ENCODE data around the gene MAGEA8. TPM values are rescaled to one million over a fixed set of nuclear protein-coding genes. Genes with fewer than 3 reads are reported as not detected.

Gene MAGEA8
- total RNA-seq, 4 donors from 2014 or later: not detected

- Histone ChIP-seq H3K4me3 (no peak overlapping the region), H3K36me3 (no peaks in the 10 kb centered on the region), H3K27ac (no peak overlapping the region), H3K4me1 (no peaks in the 10 kb centered on the region), H3K27me3 (no peaks in the 10 kb centered on the region), H3K9me3 (no peaks in the 10 kb centered on the region)
- no peak for TF ChIP-seq POLR2A (IDR thresholded peaks at IDR 0.05)
- TF ChIP-seq, protein P1, sequence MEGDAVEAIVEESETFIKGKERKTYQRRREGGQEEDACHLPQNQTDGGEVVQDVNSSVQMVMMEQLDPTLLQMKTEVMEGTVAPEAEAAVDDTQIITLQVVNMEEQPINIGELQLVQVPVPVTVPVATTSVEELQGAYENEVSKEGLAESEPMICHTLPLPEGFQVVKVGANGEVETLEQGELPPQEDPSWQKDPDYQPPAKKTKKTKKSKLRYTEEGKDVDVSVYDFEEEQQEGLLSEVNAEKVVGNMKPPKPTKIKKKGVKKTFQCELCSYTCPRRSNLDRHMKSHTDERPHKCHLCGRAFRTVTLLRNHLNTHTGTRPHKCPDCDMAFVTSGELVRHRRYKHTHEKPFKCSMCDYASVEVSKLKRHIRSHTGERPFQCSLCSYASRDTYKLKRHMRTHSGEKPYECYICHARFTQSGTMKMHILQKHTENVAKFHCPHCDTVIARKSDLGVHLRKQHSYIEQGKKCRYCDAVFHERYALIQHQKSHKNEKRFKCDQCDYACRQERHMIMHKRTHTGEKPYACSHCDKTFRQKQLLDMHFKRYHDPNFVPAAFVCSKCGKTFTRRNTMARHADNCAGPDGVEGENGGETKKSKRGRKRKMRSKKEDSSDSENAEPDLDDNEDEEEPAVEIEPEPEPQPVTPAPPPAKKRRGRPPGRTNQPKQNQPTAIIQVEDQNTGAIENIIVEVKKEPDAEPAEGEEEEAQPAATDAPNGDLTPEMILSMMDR (IDR thresholded peaks at IDR 0.05): no peak
- intact Hi-C loops (cut with DNase I; ENCODE audit: low total_unique reads): no loop called here
- no peak for DNase-seq
These were observed 39.1 kb upstream of the MAGEA8 start for GRCh38 chrX:149841929-149842328.

- intact Hi-C loops (cut with DNase I; ENCODE audit: low total_unique reads): no loop called here
- no peak overlapping the region for H3K27ac ChIP-seq
- H3K4me1 ChIP-seq: no peaks in the 10 kb centered on the region
- TF ChIP-seq POLR2A (IDR thresholded peaks at IDR 0.05): no peak
- TF ChIP-seq, protein P1 (IDR thresholded peaks at IDR 0.05): no peak
- no peaks in the 10 kb centered on the region for H3K36me3 ChIP-seq
- H3K27me3 ChIP-seq: no peaks in the 10 kb centered on the region
- no peaks in the 10 kb centered on the region for H3K9me3 ChIP-seq
- no peak for DNase-seq
- H3K4me3 ChIP-seq: no peak overlapping the region
These were observed 35.6 kb upstream of the MAGEA8 start for GRCh38 chrX:149845385-149845784.

DNA sequence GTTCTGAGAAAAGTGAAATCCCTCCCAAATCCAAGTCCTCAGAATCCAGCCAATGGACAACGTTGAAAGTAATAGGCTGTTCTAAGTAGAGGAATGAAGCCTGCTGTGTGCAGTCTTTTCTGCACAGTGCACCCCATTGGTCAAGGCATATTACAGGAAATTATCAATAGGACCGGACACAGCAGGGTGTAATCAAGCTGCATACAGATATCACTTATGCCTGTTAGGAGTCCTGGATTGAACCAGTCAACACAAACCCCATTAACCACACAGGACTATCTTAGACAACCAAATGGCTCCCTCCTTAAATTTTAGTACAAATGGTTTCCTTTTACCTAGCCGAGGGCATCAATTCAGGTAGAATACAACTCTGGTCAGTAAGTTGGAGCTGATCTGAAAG, 34.2 kb upstream of the MAGEA8 start:
- TF ChIP-seq, protein P1 (IDR thresholded peaks at IDR 0.05): no peak
- no peak for TF ChIP-seq POLR2A (IDR thresholded peaks at IDR 0.05)
- intact Hi-C loops (cut with DNase I; ENCODE audit: low total_unique reads): no loop called here
- Histone ChIP-seq H3K4me1 (no peaks in the 10 kb centered on the region), H3K27ac (no peak overlapping the region), H3K4me3 (no peak overlapping the region), H3K36me3 (no peaks in the 10 kb centered on the region), H3K27me3 (no peaks in the 10 kb centered on the region), H3K9me3 (no peaks in the 10 kb centered on the region)
- no peak for DNase-seq

GRCh38 chrX:149848855-149849254, 32.1 kb upstream of the MAGEA8 start:
- H3K27ac ChIP-seq: no peak overlapping the region
- no peak for DNase-seq
- H3K4me1 ChIP-seq: no peaks in the 10 kb centered on the region
- intact Hi-C loops (cut with DNase I; ENCODE audit: low total_unique reads): no loop called here
- no peaks in the 10 kb centered on the region for H3K36me3 ChIP-seq
- H3K27me3 ChIP-seq: no peaks in the 10 kb centered on the region
- H3K9me3 ChIP-seq: no peaks in the 10 kb centered on the region
- no peak overlapping the region for H3K4me3 ChIP-seq
- TF ChIP-seq POLR2A (IDR thresholded peaks at IDR 0.05): no peak
- TF ChIP-seq, protein P1 (IDR thresholded peaks at IDR 0.05): no peak

- no peaks in the 10 kb centered on the region for H3K4me1 ChIP-seq
- no peaks in the 10 kb centered on the region for H3K36me3 ChIP-seq
- intact Hi-C loops (cut with DNase I; ENCODE audit: low total_unique reads): no loop called here
- TF ChIP-seq, protein P1 (IDR thresholded peaks at IDR 0.05): no peak
- no peak for TF ChIP-seq POLR2A (IDR thresholded peaks at IDR 0.05)
- H3K27me3 ChIP-seq: no peaks in the 10 kb centered on the region
- H3K4me3 ChIP-seq: no peak overlapping the region
- H3K9me3 ChIP-seq: no peaks in the 10 kb centered on the region
- no peak overlapping the region for H3K27ac ChIP-seq
- DNase-seq: no peak
These were observed 31.2 kb upstream of the MAGEA8 start for GRCh38 chrX:149849787-149850186.
